Raji (cell line): ENCODE data around the gene SDS.

ENCODE experiments used
- POLR2A ChIP-seq: IDR thresholded peaks from 2 replicates; pipeline ENCODE4 v1.6.1; 2011; ENCODE audit warnings: low read depth, low read length, control low read depth; ENCODE audit not compliant: insufficient read depth

Gene SDS

GRCh38 chr12:113436993-113437728 lies 33.5 kb upstream of the SDS start:
- TF ChIP-seq POLR2A, result no peak

DNA sequence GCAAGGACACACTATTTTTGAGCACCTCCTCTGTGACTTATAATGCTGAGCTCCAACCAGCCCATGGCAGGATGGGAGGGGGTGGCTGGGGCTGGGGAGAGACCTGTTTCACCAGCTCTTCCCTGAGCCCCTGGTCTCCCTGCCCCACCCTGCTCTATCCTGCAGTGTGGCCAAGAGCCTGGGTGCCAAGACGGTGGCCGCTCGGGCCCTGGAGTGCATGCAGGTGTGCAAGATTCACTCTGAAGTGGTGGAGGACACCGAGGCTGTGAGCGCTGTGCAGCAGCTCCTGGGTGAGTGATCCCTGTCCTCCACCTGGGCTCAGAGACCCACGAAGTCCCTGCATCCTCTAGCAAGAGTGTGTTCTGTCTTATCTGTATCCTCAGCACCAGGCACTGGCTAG lies 32.9 kb upstream of the SDS start:
- TF ChIP-seq POLR2A, result no peak

GRCh38 chr12:113435367-113435766 lies 31.7 kb upstream of the SDS start:
- no peak for TF ChIP-seq POLR2A

DNA sequence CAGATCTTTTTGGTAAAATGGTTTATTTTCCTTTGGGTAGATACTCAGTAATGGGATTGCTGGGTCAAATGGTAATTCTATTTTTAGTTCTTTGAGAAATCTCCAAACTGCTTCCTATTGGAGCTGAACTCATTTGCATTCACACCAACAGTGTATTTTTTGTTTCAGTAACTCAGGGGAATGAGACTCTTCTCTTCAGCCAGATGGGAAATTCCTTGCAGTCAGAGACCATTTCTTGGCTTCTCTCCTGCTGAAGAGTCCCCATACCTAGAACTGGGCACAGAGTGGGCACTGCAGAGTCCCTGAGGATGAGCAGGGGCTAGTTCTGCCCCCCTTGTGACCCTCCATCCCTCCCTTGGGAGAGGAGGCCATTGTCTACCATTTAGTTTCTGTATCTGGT lies 29.3 kb upstream of the SDS start:
- no peak for TF ChIP-seq POLR2A

GRCh38 chr12:113428482-113428881 lies 24.8 kb upstream of the SDS start:
- TF ChIP-seq POLR2A, result no peak

DNA sequence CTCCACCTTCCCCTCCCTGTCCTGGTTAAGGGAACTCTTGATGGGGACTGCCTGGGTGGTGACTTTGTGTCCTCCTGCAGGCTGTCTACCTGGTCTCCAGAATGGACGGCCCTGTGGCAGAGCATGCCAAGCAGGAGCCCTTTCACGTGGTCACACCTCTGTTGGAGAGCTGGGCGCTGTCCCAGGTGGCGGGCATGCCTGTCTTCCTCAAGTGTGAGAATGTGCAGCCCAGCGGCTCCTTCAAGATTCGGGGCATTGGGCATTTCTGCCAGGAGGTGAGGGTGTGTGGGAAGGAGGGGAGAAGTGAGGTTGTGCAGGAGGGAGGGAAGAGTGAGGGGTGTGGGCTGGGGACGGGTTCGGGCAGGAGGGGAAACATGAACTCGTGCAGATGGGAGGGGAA lies 24.2 kb upstream of the SDS start:
- TF ChIP-seq POLR2A, result no peak

DNA sequence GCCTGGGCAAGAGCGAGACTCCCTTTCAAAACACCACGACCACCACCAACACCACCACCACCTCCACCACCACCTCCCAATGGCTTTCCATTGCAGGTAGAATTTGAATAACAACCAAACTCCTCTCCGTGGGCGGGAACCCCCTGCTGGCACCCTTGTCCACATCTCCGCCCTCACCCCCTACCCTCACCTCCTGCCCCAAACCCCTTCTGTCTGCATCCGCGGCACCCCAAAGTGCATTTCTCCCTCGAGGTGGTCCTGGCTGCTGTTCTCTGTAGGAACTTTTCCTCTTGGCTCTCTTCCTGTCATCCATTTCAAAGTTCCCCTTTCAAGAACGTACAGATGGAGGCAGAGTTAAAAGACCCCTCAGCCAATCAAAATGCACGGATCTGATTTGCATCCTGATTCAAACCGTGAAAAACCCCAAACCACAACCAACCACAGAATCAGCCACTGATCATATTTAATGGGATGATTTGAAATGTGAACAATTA lies 22.3 kb upstream of the SDS start:
- no peak for TF ChIP-seq POLR2A

DNA sequence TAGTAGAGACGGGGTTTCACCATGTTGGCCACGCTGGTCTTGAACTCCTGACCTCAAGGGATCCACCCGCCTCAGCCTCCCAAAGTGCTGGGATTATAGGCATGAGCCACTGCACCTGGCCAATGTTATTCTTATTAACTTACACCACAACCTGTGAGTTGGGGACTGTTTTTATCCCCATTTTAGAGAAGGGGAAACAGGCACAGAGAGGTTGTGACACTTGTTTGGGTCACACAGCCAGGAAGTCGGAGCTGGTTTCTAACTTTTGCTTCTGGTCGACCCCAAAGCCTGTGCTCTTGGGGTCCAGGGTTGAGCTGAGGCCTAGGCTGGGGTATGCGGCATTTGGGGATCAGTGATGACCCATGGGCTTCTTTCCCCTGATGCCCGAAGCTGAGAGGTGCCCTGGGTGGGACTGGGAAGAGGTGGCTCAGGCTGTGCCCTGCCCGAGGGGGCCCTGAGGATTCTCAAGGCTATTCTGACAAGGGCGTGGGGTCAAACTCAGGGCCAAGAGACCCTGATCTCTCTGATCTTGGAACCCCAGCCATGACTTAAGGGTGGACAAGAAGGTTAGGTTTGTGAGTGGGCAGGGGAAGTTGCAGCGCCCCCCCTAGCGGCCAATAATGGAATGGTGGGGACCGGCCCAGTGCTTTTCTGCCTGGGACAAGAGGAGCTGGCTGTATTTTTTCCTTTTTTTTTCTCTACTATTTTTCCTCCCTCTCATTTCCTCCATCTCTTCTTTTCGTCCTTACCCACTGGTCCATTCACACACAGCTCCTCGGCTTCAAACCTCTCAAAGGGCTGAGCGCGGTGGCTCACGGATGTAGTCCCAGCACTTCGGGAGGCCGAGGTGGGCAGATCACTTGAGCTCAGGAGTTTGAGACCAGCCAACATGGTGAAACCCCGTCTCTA lies 21.5 kb upstream of the SDS start:
- TF ChIP-seq POLR2A, result no peak

DNA sequence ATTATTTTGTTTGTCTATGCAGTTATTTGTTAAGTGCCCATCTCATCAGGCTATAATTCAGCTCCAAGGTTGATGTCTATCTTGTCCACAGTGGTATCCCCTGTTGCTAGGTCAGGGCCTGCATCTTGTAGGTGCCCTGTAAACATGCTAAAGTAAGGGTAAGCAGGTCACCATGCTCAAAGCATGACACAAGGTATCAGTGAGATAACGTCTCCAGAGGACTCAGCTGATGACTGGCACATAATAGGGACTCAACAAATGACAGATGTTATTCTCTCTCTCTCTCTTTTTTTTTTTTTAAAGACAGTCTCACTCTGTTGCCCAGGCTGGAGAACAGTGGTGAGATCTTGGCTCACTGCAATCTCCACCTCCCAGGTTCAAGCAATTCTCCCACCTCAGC lies 20.8 kb upstream of the SDS start:
- TF ChIP-seq POLR2A, result no peak

- TF ChIP-seq POLR2A, result no peak
Measured at GRCh38 chr12:113422886-113423669, 19.4 kb upstream of the SDS start.

- no peak for TF ChIP-seq POLR2A
Measured at GRCh38 chr12:113422030-113422885, 18.6 kb upstream of the SDS start, which contains the start of gene SDSL. SDSL (plus strand) TSS chr12:113422380; CDS start chr12:113427983, 5,603 bp downstream.

DNA sequence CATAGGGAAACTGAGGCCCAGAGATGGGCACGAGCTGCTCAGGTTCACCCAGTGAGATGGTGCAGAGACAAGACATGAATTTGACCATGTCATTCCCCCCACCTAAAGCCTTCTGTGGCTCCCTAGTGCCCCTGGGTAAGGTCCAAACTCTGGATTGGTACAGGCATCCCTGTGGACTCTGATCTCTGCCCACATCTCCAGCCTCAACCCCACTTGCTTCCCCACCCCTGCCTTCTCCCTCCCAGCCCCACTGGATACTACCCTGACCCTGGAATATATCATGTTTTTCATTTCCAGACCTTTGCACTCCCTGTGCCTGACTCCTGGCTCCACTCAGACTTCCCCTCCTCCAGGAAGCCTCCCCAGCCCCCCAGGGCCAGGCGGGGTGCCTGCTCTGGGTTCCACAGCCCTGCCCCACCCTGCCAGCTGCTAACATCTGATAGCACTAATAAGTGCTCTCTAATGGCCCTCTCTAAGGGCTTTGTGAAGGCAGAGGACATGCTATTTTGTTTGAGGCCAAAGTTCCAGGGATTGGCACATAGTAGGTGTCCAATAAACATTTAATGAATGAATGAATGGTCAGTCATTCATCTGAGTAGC lies 17.4 kb upstream of the SDS start:
- no peak for TF ChIP-seq POLR2A

DNA sequence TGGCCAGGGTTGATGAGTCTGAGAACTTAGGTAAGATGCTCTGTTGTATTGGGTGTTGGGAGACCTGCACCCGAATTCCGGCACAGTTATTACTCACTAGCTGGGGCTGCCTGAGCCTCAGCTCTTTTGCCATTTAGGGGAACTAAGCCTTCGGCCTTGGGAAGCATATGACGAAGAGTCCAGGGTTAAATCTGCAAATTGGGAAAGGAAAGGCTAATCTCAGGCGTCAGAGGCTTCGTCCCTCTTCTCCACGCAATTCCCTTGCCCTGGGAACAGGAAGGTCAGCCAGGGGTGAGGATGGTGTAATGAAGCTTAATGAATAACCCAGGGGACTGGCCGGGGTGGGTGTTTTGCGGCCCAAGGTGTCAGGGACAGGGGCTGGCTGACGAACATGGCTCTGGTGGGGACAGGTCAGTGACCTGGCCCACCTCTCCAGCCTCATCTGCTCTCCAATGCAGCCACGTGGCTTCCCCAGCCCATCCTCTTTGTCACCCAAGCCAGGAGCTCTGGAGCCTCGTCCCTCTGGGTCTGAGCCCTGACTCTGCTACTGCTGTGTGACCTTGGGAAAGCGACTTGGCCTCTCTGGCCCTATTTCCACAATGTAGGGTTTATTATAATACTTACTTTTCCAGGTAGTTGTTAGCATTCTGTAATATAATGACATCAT lies 14.7 kb upstream of the SDS start:
- no peak for TF ChIP-seq POLR2A
